H1 (cell line): ENCODE measurements around the gene RAP1GAP. TPM values are rescaled to one million over a fixed set of nuclear protein-coding genes. Genes with fewer than 3 reads are reported as not detected.

ENCODE experiments used
- CTCF ChIA-PET: fragments of 300-600 bp; sonication (Branson Sonifier 250); formaldehyde crosslinking; loops from one replicate; lab custom pipeline; 2021; ENCODE audit not compliant: partially characterized antibody; lab: Charles Lee
- POLR2A ChIA-PET: fragments of 300-600 bp; sonication (Branson Sonifier 250); formaldehyde crosslinking; loops from one replicate; lab custom pipeline; 2021; ENCODE audit warnings: inconsistent platforms; ENCODE audit not compliant: partially characterized antibody; lab: Charles Lee
- DNase-seq, 2 experiments: peaks; one replicate each; pipeline versions ENCODE4 v3.0.0 to v3.0.0-alpha.2; 2010 to 2022; ENCODE audit warnings: low spot score in 2 of 2, low read depth in 1 of 2, mixed read lengths in 1 of 2
- FAIRE-seq: peaks from 2 replicates; lab custom pipeline; 2011; peaks lifted over from hg19 to GRCh38; lab: Jason Lieb, UNC
- H2AFZ ChIP-seq: 2 replicates; pipeline ENCODE4 v1.8.1; 2012; ENCODE audit warnings: low read length, inconsistent platforms
- H2AK5ac ChIP-seq: 2 replicates; pipeline ENCODE4 v1.6.1; 2013; ENCODE audit warnings: low read depth, low read length
- H2BK120ac ChIP-seq: replicated peaks from 2 replicates; pipeline ENCODE3; 2013; ENCODE audit warnings: low read depth, low read length, inconsistent platforms
- H2BK12ac ChIP-seq: 2 replicates; pipeline ENCODE4 v1.6.1; 2013; ENCODE audit warnings: low read depth, low read length
- H2BK15ac ChIP-seq: 2 replicates; pipeline ENCODE4 v1.6.1; 2013; ENCODE audit warnings: low read length
- H2BK20ac ChIP-seq: 2 replicates; pipeline ENCODE4 v1.6.1; 2013; ENCODE audit warnings: low read length
- H2BK5ac ChIP-seq: 2 replicates; pipeline ENCODE4 v1.6.1; 2013; ENCODE audit warnings: low read depth, low read length
- H3K14ac ChIP-seq: 2 replicates; pipeline ENCODE4 v1.6.1; 2013; ENCODE audit warnings: inconsistent platforms; ENCODE audit not compliant: insufficient read length
- H3K18ac ChIP-seq: 2 replicates; pipeline ENCODE4 v1.6.1; 2013; ENCODE audit warnings: low read length; ENCODE audit errors: extremely low read depth
- H3K23ac ChIP-seq: 2 replicates; pipeline ENCODE4 v1.6.1; 2013; ENCODE audit warnings: inconsistent platforms; ENCODE audit not compliant: insufficient read length
- H3K23me2 ChIP-seq: 2 replicates; pipeline ENCODE4 v1.6.1; 2013; ENCODE audit warnings: low read depth, low read length
- H3K27ac ChIP-seq: 2 replicates; pipeline ENCODE4 v1.6.1; 2011; ENCODE audit warnings: low read depth, low read length, inconsistent platforms
- H3K27me3 ChIP-seq, 4 experiments: replicated peaks in 1 of 4; 1 replicate in 1 of 4; 2 replicates in 3 of 4; pipeline versions ENCODE4 v1.6.1 to v1.8.1; 2011 to 2013; ENCODE audit warnings: low read length in 3 of 4, mild to moderate bottlenecking in 3 of 4, inconsistent platforms in 2 of 4, mixed read lengths in 2 of 4, moderate library complexity in 1 of 4; ENCODE audit not compliant: control insufficient read depth in 3 of 4, insufficient read depth in 3 of 4; ENCODE audit errors: extremely low read depth in 1 of 4
- H3K36me3 ChIP-seq, 4 experiments: 2 replicates each; pipeline versions ENCODE4 v1.6.1 to v1.8.1; 2011 to 2013; ENCODE audit warnings: mild to moderate bottlenecking in 4 of 4, low read length in 3 of 4, moderate library complexity in 2 of 4, control low read depth in 1 of 4, inconsistent platforms in 1 of 4; ENCODE audit not compliant: insufficient read depth in 4 of 4, control insufficient read depth in 2 of 4
- H3K4ac ChIP-seq: replicated peaks from 2 replicates; pipeline ENCODE3; 2013; ENCODE audit warnings: low read length, low read depth, mixed read lengths, inconsistent platforms; ENCODE audit not compliant: insufficient read length
- H3K4me1 ChIP-seq, 4 experiments: replicated peaks in 1 of 4; 1 replicate in 1 of 4; 2 replicates in 3 of 4; pipeline versions ENCODE4 v1.6.1 to v1.8.1; 2011 to 2013; ENCODE audit warnings: low read length in 3 of 4, inconsistent platforms in 2 of 4, mixed read lengths in 1 of 4; ENCODE audit not compliant: insufficient read depth in 4 of 4, control insufficient read depth in 3 of 4
- H3K4me2 ChIP-seq, 2 experiments: 2 replicates each; pipeline versions ENCODE4 v1.6.1 to v1.8.1; 2011 to 2013; ENCODE audit warnings: low read depth in 2 of 2, low read length in 2 of 2, control low read depth in 1 of 2, inconsistent platforms in 1 of 2, mild to moderate bottlenecking in 1 of 2; ENCODE audit not compliant: insufficient read depth in 1 of 2
- H3K4me3 ChIP-seq, 4 experiments: fragments of 200-600, 300-600 bp in 1 of 4; sonication (generic), shearing (Covaris generic), sonication (Bioruptor Twin) in 1 of 4; 2 replicates each; pipeline versions ENCODE4 v1.5.1 to v1.8.1; 2011 to 2016; ENCODE audit warnings: low read length in 4 of 4, low read depth in 3 of 4, control low read depth in 2 of 4, inconsistent platforms in 2 of 4, mild to moderate bottlenecking in 2 of 4, mixed read lengths in 1 of 4, moderate library complexity in 1 of 4; ENCODE audit not compliant: insufficient read depth in 2 of 4; ENCODE audit errors: extremely low read depth in 1 of 4
- H3K56ac ChIP-seq: replicated peaks from 2 replicates; pipeline ENCODE3; 2013; ENCODE audit warnings: low read depth, mild to moderate bottlenecking, mixed read lengths, low read length, inconsistent platforms; ENCODE audit not compliant: insufficient read length
- H3K79me1 ChIP-seq: 2 replicates; pipeline ENCODE4 v1.6.1; 2013; ENCODE audit warnings: low read depth, low read length, control low read depth
- H3K79me2 ChIP-seq, 2 experiments: 2 replicates each; pipeline versions ENCODE4 v1.6.1 to v1.8.1; 2012 to 2013; ENCODE audit warnings: low read length in 2 of 2, mild to moderate bottlenecking in 2 of 2, inconsistent platforms in 1 of 2; ENCODE audit not compliant: insufficient read depth in 2 of 2, control insufficient read depth in 1 of 2
- H3K9ac ChIP-seq, 4 experiments: replicated peaks in 1 of 4; 1 replicate in 1 of 4; 2 replicates in 3 of 4; pipeline versions ENCODE4 v1.6.1 to v1.8.1; 2011 to 2013; ENCODE audit warnings: low read depth in 3 of 4, low read length in 3 of 4, control low read depth in 2 of 4, mild to moderate bottlenecking in 2 of 4, moderate library complexity in 2 of 4, inconsistent platforms in 1 of 4; ENCODE audit errors: extremely low read depth in 1 of 4
- H3K9me3 ChIP-seq, 2 experiments: 2 replicates each; pipeline versions ENCODE4 v1.6.1 to v1.8.1; 2012 to 2013; ENCODE audit warnings: mild to moderate bottlenecking in 2 of 2, moderate library complexity in 2 of 2, control low read depth in 1 of 2, inconsistent platforms in 1 of 2, low read depth in 1 of 2, low read length in 1 of 2, mixed read lengths in 1 of 2; ENCODE audit not compliant: insufficient read depth in 2 of 2
- H4K20me1 ChIP-seq, 2 experiments: replicated peaks in 1 of 2; 2 replicates each; pipeline versions ENCODE3 to v1.8.1; 2011 to 2013; ENCODE audit warnings: inconsistent platforms in 2 of 2, low read length in 2 of 2, mild to moderate bottlenecking in 1 of 2; ENCODE audit not compliant: insufficient read depth in 2 of 2, control insufficient read depth in 1 of 2
- H4K5ac ChIP-seq: 2 replicates; pipeline ENCODE4 v1.6.1; 2013; ENCODE audit warnings: low read length, low read depth, mixed read lengths, inconsistent platforms; ENCODE audit not compliant: insufficient read length
- H4K8ac ChIP-seq: 2 replicates; pipeline ENCODE4 v1.8.0; 2013; ENCODE audit warnings: mild to moderate bottlenecking, moderate library complexity, low read length, inconsistent platforms; ENCODE audit not compliant: insufficient read depth; ENCODE audit errors: extremely low read depth
- H4K91ac ChIP-seq: replicated peaks from 2 replicates; pipeline ENCODE3; 2013; ENCODE audit warnings: low read length, mixed read lengths, inconsistent platforms; ENCODE audit not compliant: insufficient read length
- CTBP2 ChIP-seq: IDR thresholded peaks from 2 replicates; pipeline ENCODE4 v1.7.0; 2011; ENCODE audit warnings: borderline replicate concordance, mild to moderate bottlenecking, moderate library complexity, mixed read lengths, low read length; ENCODE audit not compliant: insufficient read depth, insufficient read length
- WGBS, 2 experiments: shearing (Covaris generic) in 1 of 2; methylation state at CpG; one replicate each; pipeline versions ENCODE4 v1.1.6 to v1.1.7; 2013 to 2015; ENCODE audit warnings: low lambda C conversion rate in 2 of 2, mixed read lengths in 2 of 2, inconsistent platforms in 1 of 2, low coverage in 1 of 2, missing lambda C conversion rate in 1 of 2; ENCODE audit not compliant: insufficient replicate concordance in 2 of 2, insufficient coverage in 1 of 2, insufficient read length in 1 of 2; ENCODE audit errors: extremely low coverage in 1 of 2, missing lambda C conversion rate in 1 of 2; 5-methylcytosine and 5-hydroxymethylcytosine counted together
- polyA plus RNA-seq, 7 experiments: library from polyadenylated mRNA; depleted of rRNA in 3 of 7; stranded (reverse) in 5 of 7; unstranded in 2 of 7; fragments of >200 nt in 5 of 7; fragments of 200-250 nt in 2 of 7; gene quantifications; 1 replicate in 5 of 7; 2 replicates in 1 of 7; 4 replicates in 1 of 7; pipeline versions ENCODE4 v1.2.1 to v1.2.3, GENCODE V29; 2011 to 2013; ENCODE audit warnings: missing spikeins in 2 of 7, mixed read lengths in 2 of 7
- total RNA-seq: library from RNA; stranded (reverse); fragmentation: NEBNext Ultra II Directional; extraction: Animal tissue kit (Norgen Biotek cat#: 25700); gene quantifications from 2 replicates; pipeline ENCODE4 v1.2.1, GENCODE V29; 2021

Gene RAP1GAP
- total and polyA plus RNA-seq, 2 of the 8 experiments (the other 6 are each of a cell fraction or from before 2014, with no cell fraction given) = 8.4 TPM

DNA sequence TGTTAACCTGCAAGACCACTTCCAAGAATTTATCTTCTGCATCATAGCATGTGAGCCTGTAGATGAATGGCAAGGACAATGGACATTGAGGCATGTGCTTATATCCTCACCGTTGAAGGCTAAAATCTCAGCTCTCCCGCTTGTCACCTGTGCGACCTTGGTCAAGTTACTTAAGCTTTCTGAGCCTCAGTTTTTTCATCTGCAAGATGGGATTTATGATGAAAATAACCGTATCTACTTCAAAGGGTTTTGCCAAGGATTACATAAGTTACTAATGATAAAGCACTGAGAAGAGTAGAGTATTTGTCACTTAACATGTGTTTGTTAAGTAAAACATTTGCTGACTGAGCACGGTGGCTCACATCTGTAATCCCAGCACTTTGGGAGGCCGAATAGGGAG is 14.9 kb downstream of the RAP1GAP start:
- no peak overlapping the region for H3K9ac ChIP-seq
- no peak overlapping the region for H2BK15ac ChIP-seq
- DNase-seq (no peak), FAIRE-seq (no peak)
- H3K79me2 ChIP-seq = no peaks in the 10 kb centered on the region
- H3K18ac ChIP-seq = no peak overlapping the region
- no peak overlapping the region for H3K27ac ChIP-seq
- ChIA-PET CTCF (interaction anchor here (0.7 to 0.9 kb wide), 2 partner anchors 56 to 60 kb away, joined by 3 read pairs; no protein-coding TSS in a partner anchor), POLR2A (no interaction called here)
- H2AK5ac ChIP-seq = no peak overlapping the region
- H3K23ac ChIP-seq = no peak overlapping the region
- no peak overlapping the region for H2BK120ac ChIP-seq
- H3K4me1 ChIP-seq = peaks cover 0 to 19% (median 9%) of the 10 kb centered on the region in 4 experiments; a peak in 6 of 7 replicates
- H3K27me3 ChIP-seq = peaks cover 0 to 16% (median 8%) of the 10 kb centered on the region in 4 experiments; a peak in 3 of 7 replicates
- H2BK5ac ChIP-seq = no peak overlapping the region
- H3K79me1 ChIP-seq = no peaks in the 10 kb centered on the region; the same call in 1 of the 2 replicates
- no peak overlapping the region for H4K91ac ChIP-seq
- no peak overlapping the region for H4K5ac ChIP-seq
- H2BK12ac ChIP-seq = no peak overlapping the region
- peaks cover 7% of the 10 kb centered on the region; the same call in 1 of the 2 replicates for H3K23me2 ChIP-seq
- H2AFZ ChIP-seq = no peak overlapping the region
- H3K4me3 ChIP-seq = no peak overlapping the region
- 88% methylated on average over 6 of the region's 6 CpGs; no CpG with 5 or more reads in 1 of the 2 experiments for WGBS, 2 experiments
- no peaks in the 10 kb centered on the region for H3K36me3 ChIP-seq
- H3K4me2 ChIP-seq = no peak overlapping the region
- no peaks in the 10 kb centered on the region for H3K9me3 ChIP-seq
- H3K14ac ChIP-seq = no peak overlapping the region
- no peak overlapping the region for H3K4ac ChIP-seq
- H4K20me1 ChIP-seq = no peaks in the 10 kb centered on the region
- H2BK20ac ChIP-seq = no peak overlapping the region
- no peak overlapping the region for H4K8ac ChIP-seq
- H3K56ac ChIP-seq = no peak overlapping the region
- no peak for TF ChIP-seq CTBP2
